MV-4-11 (cell line): ENCODE measurements around the gene UBE2L3.
"Not testable (repeated sequence)": the region's sequence is repeated elsewhere in the genome, so short reads cannot be mapped to it uniquely, and the experiment has no call there.

ENCODE experiments used
- DNase-seq: peaks from one replicate; lab custom pipeline; 2025; lab: John Stamatoyannopoulos, UW

UBE2L3 gene

DNA sequence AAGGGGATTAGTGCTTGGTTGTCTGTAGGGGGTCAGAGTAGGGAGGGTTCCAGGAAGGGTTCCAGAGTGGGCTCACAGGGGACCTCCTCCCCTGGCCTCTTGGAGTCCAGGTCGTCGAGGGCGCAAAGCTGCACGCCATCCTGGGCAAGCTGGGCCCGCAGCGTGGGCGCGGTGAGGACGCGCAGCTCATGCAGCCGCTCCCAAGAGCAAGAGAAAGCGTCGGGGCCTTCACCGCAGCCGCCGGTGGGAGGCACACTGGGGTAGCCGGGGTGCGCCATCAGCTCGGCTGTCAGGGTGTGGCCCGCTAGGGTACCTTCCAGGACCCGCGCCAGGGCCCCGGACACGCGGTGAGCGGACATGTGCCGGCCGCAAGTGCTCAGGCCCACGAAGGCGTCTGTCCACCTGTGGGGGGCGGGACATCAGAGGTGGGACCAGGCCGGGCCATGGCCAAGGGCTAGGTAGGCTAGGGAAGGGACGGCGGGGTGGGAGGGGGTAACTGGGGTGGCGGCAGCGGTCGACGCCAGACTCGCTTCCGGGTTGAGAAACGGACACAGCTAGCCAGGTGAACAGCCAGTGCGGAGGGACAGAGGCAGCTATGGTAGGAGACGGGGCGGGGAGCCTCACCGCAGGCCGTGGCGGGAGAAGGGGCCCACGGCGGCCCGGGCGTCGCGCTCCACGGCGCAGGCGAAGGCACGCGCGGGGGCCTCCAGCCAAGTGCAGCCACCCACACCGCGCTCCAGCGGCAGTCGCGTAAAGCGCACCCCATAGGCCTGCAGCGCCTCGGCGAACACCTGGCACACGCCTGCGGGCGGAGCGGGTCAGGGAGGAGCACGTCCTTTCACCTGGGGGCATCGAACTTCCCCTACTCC is 61.1 kb downstream of the UBE2L3 start:
- DNase-seq = no peak

DNA sequence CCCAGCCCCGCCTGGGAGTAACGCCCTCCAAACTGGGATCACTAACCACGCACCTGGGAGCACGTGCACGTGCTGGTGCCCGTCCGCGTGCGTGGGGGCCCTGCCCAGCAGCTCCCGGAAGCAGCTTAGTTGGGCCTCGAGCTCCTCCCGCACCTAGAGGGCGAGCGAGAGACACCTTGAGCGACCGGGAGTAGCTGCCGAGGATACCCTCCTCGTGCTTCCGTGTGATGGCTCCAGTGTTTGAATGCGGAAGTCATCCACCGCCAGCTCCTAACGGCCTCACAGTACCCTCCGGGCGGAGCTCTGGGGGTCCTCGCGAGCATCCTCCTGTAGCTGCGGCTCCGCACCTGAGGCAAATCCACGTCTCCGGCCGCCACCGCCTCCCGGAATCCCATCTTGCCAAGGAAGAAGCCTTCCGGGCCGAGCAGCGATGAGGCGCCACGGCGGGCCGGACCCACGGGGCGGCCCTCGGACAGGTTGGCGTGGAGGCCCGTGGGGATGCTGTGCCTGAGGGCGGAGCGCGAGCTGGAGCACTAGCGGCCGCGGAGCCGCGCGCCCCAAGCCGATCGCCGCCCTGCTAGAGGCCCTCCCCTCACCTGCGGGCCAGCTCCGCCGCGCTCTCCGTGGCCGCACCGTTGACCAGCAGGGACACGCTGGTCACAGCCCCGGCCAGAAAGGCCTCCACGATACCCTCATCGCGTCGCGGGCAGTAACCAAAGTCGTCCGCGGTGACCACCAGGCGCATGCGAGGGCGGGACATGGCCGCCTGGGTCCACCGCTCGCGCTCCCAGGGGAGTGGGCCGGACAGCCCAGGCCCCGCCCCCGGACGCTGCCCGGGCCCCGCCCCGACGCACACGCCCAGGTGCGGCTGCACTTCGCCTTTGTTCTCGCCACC is 62.0 kb downstream of the UBE2L3 start, which contains the start of gene YDJC:
Gene YDJC (minus strand): TSS at position 768 of the 895 bp plus-strand sequence. CDS start 8 bp downstream, at position 760.
- peak; percentile 93 for DNase-seq

- DNase-seq = no peak
Observed at GRCh38 chr22:21631025-21631424, 63.5 kb downstream of the UBE2L3 start.

DNA sequence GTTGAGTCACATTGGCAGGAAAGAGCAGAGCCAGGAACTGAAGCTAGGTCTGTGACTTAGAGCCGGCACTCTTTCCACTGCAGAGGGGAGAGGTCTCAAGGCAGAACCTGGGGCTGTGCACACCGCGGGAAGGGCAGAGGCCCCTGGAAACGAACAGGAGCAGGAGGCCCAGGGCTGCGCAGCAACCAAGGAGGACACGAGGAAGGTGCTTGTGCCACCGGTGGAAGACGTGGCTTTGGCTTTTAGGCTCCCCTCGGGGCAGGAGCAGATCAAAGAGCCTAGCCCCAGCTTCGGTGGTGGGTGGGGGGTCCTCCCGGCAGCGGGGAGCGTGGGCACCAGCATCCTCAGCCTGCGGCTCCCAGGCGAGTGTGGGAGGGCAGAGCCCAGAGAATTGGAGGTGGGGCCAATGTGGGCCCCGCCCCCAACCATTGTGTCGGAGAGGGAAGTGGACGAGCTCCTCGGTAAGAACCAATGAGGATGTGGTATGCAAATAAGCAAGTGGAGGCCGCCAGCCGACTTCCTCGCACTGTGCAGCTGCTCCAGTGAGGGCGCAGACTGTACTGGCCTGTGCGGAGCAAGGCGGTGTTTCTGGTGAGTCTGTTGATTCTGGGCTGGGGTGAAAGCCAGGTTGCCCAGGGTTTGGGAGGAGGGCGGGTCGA is 64.9 kb downstream of the UBE2L3 start, which contains the start of gene CCDC116:
Gene CCDC116 (plus strand): TSS at position 524 of the 659 bp plus-strand sequence. CDS start 422 bp downstream, outside the sequence.
- DNase-seq = peak; percentile 95

DNA sequence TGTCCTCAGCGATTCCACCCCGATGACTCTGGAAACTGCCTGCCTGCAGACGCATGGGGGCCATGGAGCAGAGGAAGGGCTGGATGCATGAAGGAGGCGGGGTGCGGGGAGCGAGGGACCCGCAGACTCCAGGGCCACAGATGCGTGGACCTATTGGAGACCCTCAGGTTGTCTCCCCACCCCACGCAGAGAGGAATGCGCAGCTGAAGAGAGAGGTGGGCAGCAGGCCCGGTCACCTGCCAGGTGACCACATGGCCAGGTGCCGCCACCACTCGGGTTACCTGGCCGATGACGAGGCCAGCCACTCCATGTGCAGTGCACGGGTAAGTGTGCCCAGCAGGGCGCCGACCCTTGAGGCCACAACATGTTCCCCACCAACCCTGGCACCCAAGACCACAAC is 65.4 kb downstream of the UBE2L3 start:
- no peak for DNase-seq

GRCh38 chr22:21633481-21633880 is 66.0 kb downstream of the UBE2L3 start:
- DNase-seq = no peak

DNA sequence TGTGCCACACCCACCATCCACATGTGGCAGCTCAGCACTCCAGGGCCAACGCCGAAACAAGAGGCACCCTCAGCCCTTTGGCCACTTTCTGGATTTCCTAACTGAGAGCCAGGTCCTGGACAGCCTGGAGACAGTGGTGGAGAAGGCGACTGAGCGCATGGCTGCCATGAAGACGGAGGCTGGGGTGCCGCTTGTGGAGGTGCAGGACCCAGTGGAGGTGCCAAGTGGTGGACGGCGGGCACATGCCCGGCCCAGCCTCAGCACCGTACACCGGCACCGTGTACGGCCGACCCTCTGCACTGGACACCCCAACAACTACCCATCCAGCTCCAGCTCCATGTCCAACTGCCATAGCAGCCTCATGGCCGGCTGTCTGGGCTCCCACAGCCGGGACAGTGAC is 66.6 kb downstream of the UBE2L3 start:
- no peak for DNase-seq

DNA sequence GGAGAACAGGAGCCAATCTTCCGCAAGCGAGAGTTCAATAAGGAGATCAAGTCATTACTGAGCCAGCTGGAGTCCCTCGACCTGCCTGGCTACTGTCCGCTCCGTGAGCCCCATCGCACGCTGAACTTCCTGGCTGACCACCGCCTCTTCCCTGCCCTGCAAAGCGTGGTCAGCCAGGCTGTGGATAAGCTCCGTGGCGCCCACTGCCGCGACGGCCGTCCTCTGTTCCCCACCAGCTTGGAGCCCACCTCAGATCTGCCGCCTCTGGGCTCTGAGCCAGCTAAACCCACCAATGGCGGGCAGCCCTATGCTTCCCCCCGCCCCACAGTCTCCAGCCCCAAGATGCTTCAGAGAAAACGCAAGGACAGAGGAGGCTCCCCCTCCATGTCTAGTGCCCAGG is 67.3 kb downstream of the UBE2L3 start:
- DNase-seq = no peak

DNA sequence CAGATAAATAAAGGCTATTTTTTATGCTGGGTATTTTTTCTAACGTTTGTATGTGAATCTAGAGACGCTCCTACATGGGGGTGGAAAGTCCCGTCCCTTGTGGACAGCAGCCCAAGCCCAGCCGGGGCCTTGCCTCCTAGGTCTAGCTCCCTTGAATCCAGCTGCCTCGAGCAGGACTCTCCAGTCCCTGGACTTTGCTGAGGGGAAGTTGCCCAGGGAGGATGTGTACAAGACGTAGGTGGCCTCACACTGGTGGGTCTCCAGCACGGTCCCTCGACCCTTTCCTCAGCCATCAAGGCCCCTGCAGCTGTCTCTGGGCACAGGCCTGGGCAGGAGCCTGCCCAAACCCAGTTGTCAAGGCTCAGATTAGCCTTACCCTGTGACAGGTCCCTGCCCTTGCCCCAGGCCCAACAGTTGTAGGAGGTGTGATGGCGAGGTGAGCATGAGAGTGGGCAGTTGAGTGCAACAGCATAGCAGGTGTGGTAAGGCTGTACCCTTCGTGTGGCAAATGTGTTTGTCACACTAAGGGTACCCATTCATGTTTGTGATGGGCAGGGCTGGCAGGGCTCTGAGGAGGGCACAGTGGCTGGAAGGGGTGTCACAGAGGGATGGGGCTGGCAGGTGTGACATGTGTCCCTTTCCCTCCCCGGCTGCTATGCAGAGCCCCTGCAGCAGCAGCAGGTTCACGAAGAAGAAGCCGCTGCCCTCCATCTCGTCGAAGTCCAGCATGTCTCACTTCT is 68.4 kb downstream of the UBE2L3 start:
- no peak for DNase-seq

DNA sequence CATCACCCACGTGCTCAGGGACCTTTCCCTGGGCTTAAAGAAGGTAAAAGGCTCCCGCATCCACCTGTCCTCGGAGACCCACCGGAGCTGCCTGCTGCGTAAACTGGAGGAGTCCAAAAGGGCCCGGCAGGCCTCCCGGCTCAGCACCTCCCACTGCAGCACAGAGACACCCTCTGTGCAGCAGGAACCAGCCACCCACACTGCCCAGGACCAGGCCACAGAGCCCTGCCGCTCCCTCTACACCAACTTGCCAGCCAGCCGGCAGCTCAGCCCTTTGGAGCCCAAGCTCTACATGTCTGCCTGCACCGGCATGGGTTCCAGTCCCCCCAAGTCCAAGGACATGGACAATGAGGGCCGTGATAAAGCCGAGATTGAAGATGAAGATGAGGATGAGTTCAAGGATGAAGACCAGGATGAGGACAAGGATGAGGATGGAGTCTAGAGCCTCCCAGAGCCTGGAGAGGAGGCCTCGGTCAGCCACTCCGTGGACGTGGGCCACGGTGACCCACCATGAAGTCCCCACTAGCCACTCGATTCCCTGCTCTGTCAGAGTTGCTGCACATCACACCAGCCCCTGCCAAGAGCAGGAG is 69.2 kb downstream of the UBE2L3 start:
- no peak for DNase-seq

GRCh38 chr22:21637450-21637849 is 69.9 kb downstream of the UBE2L3 start:
- peak; percentile 36 for DNase-seq

DNA sequence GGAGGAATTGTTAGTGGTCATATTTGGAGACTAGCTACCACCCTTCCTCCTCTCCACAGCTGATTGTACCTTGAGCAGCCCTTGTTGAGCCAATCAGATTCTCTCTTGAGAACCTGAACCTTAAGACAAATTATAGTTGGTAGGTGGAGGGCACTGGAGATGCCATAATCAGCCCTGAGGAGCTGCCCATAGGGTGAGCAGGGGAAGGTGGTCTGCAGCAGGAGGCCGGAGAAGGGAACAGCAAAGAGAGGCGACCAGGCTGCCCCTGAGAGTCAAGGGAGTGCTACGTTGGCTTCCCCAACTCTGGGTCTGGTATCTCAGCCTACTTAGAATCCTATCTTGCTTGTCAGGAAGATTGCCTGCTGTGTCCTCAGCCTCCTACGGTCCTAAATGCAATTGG is 71.8 kb downstream of the UBE2L3 start:
- no peak for DNase-seq

- DNase-seq = no peak
Observed at GRCh38 chr22:21640810-21641209, 73.3 kb downstream of the UBE2L3 start.

DNA sequence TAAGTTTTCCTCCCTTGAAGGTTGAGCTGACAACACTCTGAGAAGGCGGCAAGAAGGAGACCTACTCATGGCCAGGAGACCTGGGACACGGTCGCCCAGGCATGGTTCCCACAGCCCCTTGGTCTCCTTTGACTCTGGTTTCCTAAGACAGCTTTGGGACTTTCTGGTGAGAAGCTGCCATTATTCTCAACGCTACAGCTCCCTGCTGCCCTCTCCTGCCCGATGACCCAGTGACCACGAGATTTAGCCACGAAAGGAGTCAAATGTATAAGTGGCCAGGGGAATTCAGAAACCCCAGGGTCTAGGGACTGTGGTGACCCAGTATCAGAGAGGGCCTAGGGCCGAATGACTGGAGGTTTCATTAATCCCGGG is 73.9 kb downstream of the UBE2L3 start:
- DNase-seq = peak; percentile 28

DNA sequence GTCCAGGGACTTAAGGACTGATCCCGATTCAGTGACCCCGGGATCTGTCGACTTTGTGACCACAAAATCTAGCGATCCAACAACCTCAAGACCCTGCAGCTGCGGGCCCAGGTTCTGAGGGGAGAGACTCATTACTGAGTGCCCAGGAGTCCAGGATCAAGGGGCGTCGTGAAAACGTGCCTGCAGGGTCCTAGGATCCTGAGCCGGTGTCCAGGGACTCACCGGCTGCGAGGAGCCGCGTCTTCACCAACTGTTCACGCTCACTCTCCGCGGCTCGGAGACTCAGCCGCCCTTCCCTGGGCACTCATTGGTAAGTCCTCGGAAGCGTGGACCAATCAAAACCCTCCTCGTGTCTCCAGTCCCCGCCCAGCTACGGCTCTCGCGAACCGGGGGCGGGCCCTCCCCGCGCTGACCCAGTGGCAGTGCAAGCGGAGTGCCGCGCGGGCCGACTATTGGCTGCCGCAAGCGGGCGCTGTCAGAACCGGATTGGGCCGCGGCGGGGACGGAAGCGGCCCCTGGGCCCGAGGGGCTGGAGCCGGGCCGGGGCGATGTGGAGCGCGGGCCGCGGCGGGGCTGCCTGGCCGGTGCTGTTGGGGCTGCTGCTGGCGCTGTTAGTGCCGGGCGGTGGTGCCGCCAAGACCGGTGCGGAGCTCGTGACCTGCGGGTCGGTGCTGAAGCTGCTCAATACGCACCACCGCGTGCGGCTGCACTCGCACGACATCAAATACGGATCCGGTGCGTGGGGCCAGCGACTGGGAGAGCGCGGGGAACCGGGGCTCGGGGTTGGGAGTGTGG is 74.5 kb downstream of the UBE2L3 start, which contains the start of gene SDF2L1:
Gene SDF2L1 (plus strand): TSS at position 514 of the 795 bp plus-strand sequence. CDS start 35 bp downstream, at position 549.
- peak; percentile 98 for DNase-seq

GRCh38 chr22:21642584-21643448 is 75.3 kb downstream of the UBE2L3 start:
- peak; percentile 58 for DNase-seq

GRCh38 chr22:21643533-21644357 is 76.2 kb downstream of the UBE2L3 start:
- no peak for DNase-seq

DNA sequence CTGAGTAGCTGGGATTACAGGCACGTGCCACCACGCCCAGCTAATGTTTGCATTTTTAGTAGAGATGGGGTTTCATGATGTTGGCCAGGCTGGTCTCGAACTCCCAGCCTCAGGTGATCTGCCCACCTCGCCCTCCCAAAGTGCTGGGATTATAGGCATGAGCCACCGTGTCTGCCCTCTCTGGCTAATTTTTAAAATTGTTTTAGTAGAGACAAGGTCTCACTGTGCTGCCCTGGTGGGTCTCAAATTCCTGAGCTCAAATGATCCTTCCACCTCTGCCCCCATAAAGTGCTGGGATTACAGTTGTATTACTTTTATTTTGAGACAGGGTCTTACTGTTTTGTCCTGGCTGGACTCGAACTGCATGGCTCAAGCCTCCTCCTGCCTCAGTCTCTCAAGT is 78.0 kb downstream of the UBE2L3 start:
- not testable (repeated sequence) for DNase-seq
